ENCODE data around the gene TM4SF18. TPM values are rescaled to one million over a fixed set of nuclear protein-coding genes. Genes with fewer than 3 reads are reported as not detected.

Gene TM4SF18
- total RNA-seq, 1 experiment from 2014 or later: not detected

GRCh38 chr3:149356630-149357029 is 23.2 kb upstream of the TM4SF18 start:
- Histone ChIP-seq H3K4me1 (replicated peaks; ENCODE audit: insufficient read depth) (no peaks in the 10 kb centered on the region), H3K27ac (no peak overlapping the region), H3K9me2 (ENCODE audit: insufficient read depth) (no peaks in the 10 kb centered on the region), H3K79me2 (ENCODE audit: low read depth) (no peaks in the 10 kb centered on the region), H3K4me3 (no peak overlapping the region), H4K20me1 (ENCODE audit: insufficient read depth) (no peaks in the 10 kb centered on the region), H3K4me2 (no peak overlapping the region), H3F3A (ENCODE audit: insufficient read depth, low read depth) (no peaks in the 10 kb centered on the region; the same call in 1 of the 2 replicates), H3K36me3 (ENCODE audit: low read depth) (no peaks in the 10 kb centered on the region), H2AFZ (no peak overlapping the region), H3K27me3 (ENCODE audit: insufficient read depth, low read depth) (no peaks in the 10 kb centered on the region), H3K9me3 (ENCODE audit: insufficient read depth, low read depth) (0 out of 2 replicates have a peak, but pooled peaks cover 5% of the 10 kb centered on the region)
- intact Hi-C loops (cut with micrococcal nuclease; ENCODE audit: unreplicated experiment): no loop called here
- ChIA-PET CTCF (no interaction called here), POLR2A (ENCODE audit: unreplicated experiment) (no interaction called here)
- no TSS peak for BruUV-seq (replicated peaks)
- no peak for TF ChIP-seq CTCF (conservative IDR thresholded peaks at IDR 0.05)
- no peak for TF ChIP-seq EZH2 (IDR thresholded peaks at IDR 0.05; ENCODE audit: low read depth)
- DNase-seq: no peak

GRCh38 chr3:149356044-149356592 is 22.7 kb upstream of the TM4SF18 start:
- H3F3A ChIP-seq (ENCODE audit: insufficient read depth, low read depth): no peaks in the 10 kb centered on the region
- CTCF ChIA-PET: no interaction called here
- no peak overlapping the region for H3K4me2 ChIP-seq
- no peaks in the 10 kb centered on the region for H3K4me1 ChIP-seq (replicated peaks; ENCODE audit: insufficient read depth)
- H3K27me3 ChIP-seq (ENCODE audit: insufficient read depth, low read depth): no peaks in the 10 kb centered on the region
- H3K4me3 ChIP-seq: no peak overlapping the region
- no peak for DNase-seq
- H4K20me1 ChIP-seq (ENCODE audit: insufficient read depth): no peaks in the 10 kb centered on the region
- H3K9me3 ChIP-seq (ENCODE audit: insufficient read depth, low read depth): 0 out of 2 replicates have a peak, but pooled peaks cover 5% of the 10 kb centered on the region
- H3K36me3 ChIP-seq (ENCODE audit: low read depth): no peaks in the 10 kb centered on the region
- intact Hi-C loops (cut with micrococcal nuclease; ENCODE audit: unreplicated experiment): no loop called here
- no peaks in the 10 kb centered on the region for H3K79me2 ChIP-seq (ENCODE audit: low read depth)
- no peak for TF ChIP-seq EZH2 (IDR thresholded peaks at IDR 0.05; ENCODE audit: low read depth)
- no peak for TF ChIP-seq CTCF (conservative IDR thresholded peaks at IDR 0.05)
- no peaks in the 10 kb centered on the region for H3K9me2 ChIP-seq (ENCODE audit: insufficient read depth)
- BruUV-seq (replicated peaks): no TSS peak
- POLR2A ChIA-PET (ENCODE audit: unreplicated experiment): no interaction called here
- no peak overlapping the region for H2AFZ ChIP-seq
- H3K27ac ChIP-seq: no peak overlapping the region

GRCh38 chr3:149353581-149354184 is 20.2 kb upstream of the TM4SF18 start:
- no peak overlapping the region for H3K4me2 ChIP-seq

More at GRCh38 chr3:149353581-149354184, 20.2 kb upstream of the TM4SF18 start:
- H2AFZ ChIP-seq: no peak overlapping the region
- H3K4me1 ChIP-seq (replicated peaks; ENCODE audit: insufficient read depth): no peaks in the 10 kb centered on the region
- 0 out of 2 replicates have a peak, but pooled peaks cover 5% of the 10 kb centered on the region for H3K9me3 ChIP-seq (ENCODE audit: insufficient read depth, low read depth)
- H3K36me3 ChIP-seq (ENCODE audit: low read depth): no peaks in the 10 kb centered on the region
- TF ChIP-seq CTCF (conservative IDR thresholded peaks at IDR 0.05) (no peak), EZH2 (IDR thresholded peaks at IDR 0.05; ENCODE audit: low read depth) (no peak)
- no peaks in the 10 kb centered on the region for H4K20me1 ChIP-seq (ENCODE audit: insufficient read depth)
- BruUV-seq (replicated peaks): no TSS peak
- no peaks in the 10 kb centered on the region for H3K27me3 ChIP-seq (ENCODE audit: insufficient read depth, low read depth)
- no peak overlapping the region for H3K4me3 ChIP-seq
- CTCF ChIA-PET: interaction anchor here (0.9 to 1.1 kb wide), 2 partner anchors 120 to 126 kb away, joined by 3 to 5 read pairs; no protein-coding TSS in a partner anchor
- no peaks in the 10 kb centered on the region for H3K79me2 ChIP-seq (ENCODE audit: low read depth)
- H3F3A ChIP-seq (ENCODE audit: insufficient read depth, low read depth): no peaks in the 10 kb centered on the region
- POLR2A ChIA-PET (ENCODE audit: unreplicated experiment): interaction anchor here (0.6 to 1.0 kb wide), 2 partner anchors 48 to 1743 kb away, joined by 3 to 6 read pairs; no protein-coding TSS in a partner anchor
- intact Hi-C loops (cut with micrococcal nuclease; ENCODE audit: unreplicated experiment): loop anchor here (2.0 to 5.0 kb wide), 2 partner anchors 39 to 396 kb away; no protein-coding TSS in a partner anchor
- H3K27ac ChIP-seq: no peak overlapping the region
- DNase-seq: no peak
- no peaks in the 10 kb centered on the region for H3K9me2 ChIP-seq (ENCODE audit: insufficient read depth)

Data from PC-9 (cell line).